GM23338 (cell line): Measurements from ENCODE around the gene LSM11. TPM values are rescaled to one million over a fixed set of nuclear protein-coding genes. Genes with fewer than 3 reads are reported as not detected.

Source experiments
- ATAC-seq: fragments of 200-7000 bp; cut with Tn5 transposase; 3 replicates; pipeline ENCODE4 v1.9.1; 2020
- DNase-seq: peaks from one replicate; pipeline ENCODE4 v3.0.0-alpha.2; 2015; ENCODE audit warnings: low spot score
- H2AFZ ChIP-seq: fragments of 200-600 bp; sonication (generic); 2 replicates; pipeline ENCODE4 v1.8.0; 2016; ENCODE audit warnings: antibody characterized with exemption, mild to moderate bottlenecking, moderate library complexity
- H3F3A ChIP-seq: fragments of 200-600 bp; sonication (generic); replicated peaks from 2 replicates; pipeline ENCODE4 v1.8.0; 2017; ENCODE audit warnings: antibody characterized with exemption, mixed run types, low read depth
- H3K27ac ChIP-seq: fragments of 200-600 bp; sonication (generic); 2 replicates; pipeline ENCODE4 v1.6.1; 2016; ENCODE audit warnings: low read depth
- H3K27me3 ChIP-seq: fragments of 200-600 bp; sonication (generic); 2 replicates; pipeline ENCODE4 v1.8.0; 2016; ENCODE audit warnings: mild to moderate bottlenecking, mixed run types, moderate library complexity; ENCODE audit not compliant: insufficient read depth
- H3K36me3 ChIP-seq: fragments of 200-600 bp; sonication (generic); 2 replicates; pipeline ENCODE4 v1.8.0; 2016; ENCODE audit warnings: mild to moderate bottlenecking; ENCODE audit not compliant: insufficient read depth
- H3K4me1 ChIP-seq: fragments of 200-600 bp; sonication (generic); 2 replicates; pipeline ENCODE4 v1.8.0; 2016; ENCODE audit warnings: mild to moderate bottlenecking, moderate library complexity; ENCODE audit not compliant: insufficient read depth
- H3K4me2 ChIP-seq: fragments of 200-600 bp; sonication (generic); 2 replicates; pipeline ENCODE4 v1.7.1; 2017; ENCODE audit warnings: mixed run types
- H3K4me3 ChIP-seq: fragments of 200-600 bp; sonication (generic); 2 replicates; pipeline ENCODE4 v1.6.1; 2016; ENCODE audit warnings: mixed run types
- H3K79me2 ChIP-seq: fragments of 200-600 bp; sonication (generic); replicated peaks from 2 replicates; pipeline ENCODE4 v1.8.0; 2017; ENCODE audit warnings: mild to moderate bottlenecking; ENCODE audit not compliant: insufficient read depth
- H3K9me2 ChIP-seq: fragments of 200-600 bp; sonication (generic); 2 replicates; pipeline ENCODE4 v1.8.0; 2017; ENCODE audit not compliant: insufficient read depth
- H4K20me1 ChIP-seq: fragments of 200-600 bp; sonication (generic); replicated peaks from 2 replicates; pipeline ENCODE4 v1.8.0; 2017; ENCODE audit warnings: mild to moderate bottlenecking; ENCODE audit not compliant: insufficient read depth
- H3K27ac Mint-ChIP-seq: 2 replicates; pipeline ENCODE4 v1.8.0; 2020; ENCODE audit warnings: inconsistent platforms, mild to moderate bottlenecking, moderate library complexity, mixed read lengths
- H3K27me3 Mint-ChIP-seq: 3 replicates; pipeline ENCODE4 v1.8.0; 2022; ENCODE audit warnings: low read depth, mild to moderate bottlenecking, moderate library complexity, mixed read lengths, inconsistent platforms; ENCODE audit not compliant: insufficient read depth, poor library complexity
- H3K36me3 Mint-ChIP-seq: 3 replicates; pipeline ENCODE4 v1.8.0; 2021; ENCODE audit warnings: low read depth, mild to moderate bottlenecking, inconsistent platforms, moderate library complexity, mixed read lengths
- H3K4me1 Mint-ChIP-seq: 3 replicates; pipeline ENCODE4 v1.8.0; 2020; ENCODE audit warnings: mild to moderate bottlenecking, inconsistent platforms, mixed read lengths
- H3K4me3 Mint-ChIP-seq: 3 replicates; pipeline ENCODE4 v1.8.0; 2021; ENCODE audit warnings: moderate library complexity, mild to moderate bottlenecking, inconsistent platforms, mixed read lengths
- H3K9me3 Mint-ChIP-seq: 3 replicates; pipeline ENCODE4 v1.8.0; 2020; ENCODE audit warnings: moderate library complexity, mild to moderate bottlenecking, inconsistent platforms, mixed read lengths
- CREB1 ChIP-seq: fragments of 250-450 bp; sonication (Bioruptor Pico); IDR thresholded peaks from 2 replicates; pipeline ENCODE4 v1.5.0; 2020; ENCODE audit warnings: low read depth, mild to moderate bottlenecking, moderate library complexity
- EZH2 ChIP-seq: fragments of 200-600 bp; sonication (generic); IDR thresholded peaks from one replicate; pipeline ENCODE4 v1.8.0; 2017; ENCODE audit warnings: antibody characterized with exemption, mild to moderate bottlenecking, low read depth; ENCODE audit not compliant: unreplicated experiment
- EZH2phosphoT487 ChIP-seq: fragments of 200-600 bp; sonication (generic); IDR thresholded peaks from one replicate; pipeline ENCODE4 v1.8.1; 2018; ENCODE audit warnings: antibody characterized with exemption; ENCODE audit not compliant: unreplicated experiment
- JUNB ChIP-seq: IDR thresholded peaks from one replicate; pipeline ENCODE4 v1.6.1; 2016; ENCODE audit warnings: antibody characterized with exemption; ENCODE audit not compliant: unreplicated experiment
- POLR2AphosphoS5 ChIP-seq: IDR thresholded peaks from 2 replicates; pipeline ENCODE4 v1.6.1; 2016; ENCODE audit warnings: antibody characterized with exemption, low read depth
- STAT1 ChIP-seq: IDR thresholded peaks from one replicate; pipeline ENCODE4 v1.6.1; 2016; ENCODE audit warnings: antibody characterized with exemption; ENCODE audit not compliant: unreplicated experiment
- ZNF114 ChIP-seq: fragments of 250-450 bp; sonication (Bioruptor Pico); IDR thresholded peaks from 2 replicates; pipeline ENCODE4 v1.5.0; 2020; ENCODE audit warnings: mild to moderate bottlenecking, moderate library complexity
- ZNF331 ChIP-seq: fragments of 250-450 bp; sonication (Bioruptor Pico); IDR thresholded peaks from 2 replicates; pipeline ENCODE4 v1.5.0; 2020; ENCODE audit warnings: low read depth, mild to moderate bottlenecking, moderate library complexity
- long read RNA-seq: library from polyadenylated mRNA; unstranded; transcript quantifications from one replicate; pipeline ENCODE4 v2.0.0, GENCODE V29; 2020; ENCODE audit not compliant: unreplicated experiment
- polyA plus RNA-seq: library from polyadenylated mRNA; unstranded; fragments of >200 nt; fragmentation: Nextera tagmentation; extraction: Ambion mirVana; gene quantifications from 2 replicates; pipeline ENCODE4 v1.2.1, GENCODE V29; 2016
- total RNA-seq: library from RNA; depleted of rRNA; stranded (reverse); fragments of >200 nt; shearing (Covaris generic); gene quantifications from 2 replicates; pipeline ENCODE4 v1.2.3, GENCODE V29; 2014; rRNA removed
- TF ChIP-seq, protein P1 (sequence below): IDR thresholded peaks from 2 replicates; pipeline ENCODE4 v1.6.1; 2016; ENCODE audit warnings: antibody characterized with exemption
- TF ChIP-seq, protein P2 (sequence below): IDR thresholded peaks from one replicate; pipeline ENCODE4 v1.6.1; 2018; ENCODE audit warnings: antibody characterized with exemption; ENCODE audit not compliant: unreplicated experiment
- TF ChIP-seq, protein P3 (sequence below), 2 experiments: fragments of 200-600 bp in 1 of 2; sonication (generic) in 1 of 2; conservative IDR thresholded peaks; 2 replicates each; pipeline versions ENCODE4 v1.5.1 to v1.6.1; 2016 to 2017; ENCODE audit warnings: antibody characterized with exemption in 2 of 2, low read depth in 2 of 2, mild to moderate bottlenecking in 2 of 2, moderate library complexity in 1 of 2
- TF ChIP-seq, protein P4 (sequence below): fragments of 250-450 bp; sonication (Bioruptor Pico); IDR thresholded peaks from 2 replicates; pipeline ENCODE4 v1.5.0; 2020; ENCODE audit warnings: mild to moderate bottlenecking, moderate library complexity

The LSM11 gene
- total RNA-seq (3.8 and 3.9 TPM in 2 replicates), polyA plus RNA-seq (1.2 TPM in 2 replicates)
- long read RNA-seq, full-length matches to known transcripts = 1 of 1 reads
- long read RNA-seq, partial matches to known transcripts = 0 of 1 reads
- long read RNA-seq, other reads (novel, unspliced or antisense) = 0 of 1 reads

DNA sequence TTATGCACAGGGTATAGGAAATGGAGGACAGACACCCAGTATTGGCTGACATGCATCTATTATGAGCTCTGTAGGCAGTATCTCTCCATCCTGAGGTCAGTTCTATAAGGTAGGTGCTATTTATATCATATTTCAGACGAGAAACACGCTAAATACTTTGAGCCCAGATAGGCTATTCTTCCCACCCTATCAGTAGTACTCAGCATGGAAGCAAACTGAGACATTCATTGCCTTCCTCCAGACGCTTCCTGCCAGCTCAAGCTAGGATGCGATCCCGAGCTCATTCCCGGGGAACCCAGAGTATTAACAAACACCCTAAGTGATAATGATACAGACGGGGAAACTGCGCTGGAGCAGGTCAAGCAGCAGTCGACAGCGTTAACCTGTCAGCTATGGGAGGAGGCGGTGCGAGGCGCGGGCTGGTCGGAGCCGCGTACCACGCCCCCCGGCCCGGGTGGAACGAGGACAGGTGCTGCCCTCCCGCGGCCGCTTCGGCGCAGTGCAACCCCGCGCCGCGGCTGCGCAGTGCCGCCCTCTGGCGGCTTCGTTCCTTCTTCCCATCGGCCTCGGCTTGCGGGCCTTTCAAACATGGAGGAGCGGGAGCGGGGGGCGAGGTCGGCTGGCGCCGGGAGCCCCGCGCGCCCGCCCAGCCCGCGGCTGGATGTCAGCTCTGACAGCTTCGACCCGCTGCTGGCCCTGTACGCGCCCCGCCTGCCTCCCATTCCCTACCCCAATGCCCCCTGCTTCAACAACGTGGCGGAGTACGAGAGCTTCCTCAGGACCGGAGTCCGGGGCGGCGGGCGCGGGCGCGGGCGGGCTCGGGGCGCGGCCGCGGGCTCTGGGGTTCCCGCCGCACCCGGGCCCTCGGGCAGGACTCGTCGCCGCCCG is at the start of gene LSM11:
LSM11 (plus strand) TSS at position 550 of the 888 bp plus-strand sequence; CDS start at position 589, 39 bp downstream.
- H3K79me2 ChIP-seq = no peaks in the 10 kb centered on the region
- Mint-ChIP-seq H3K27me3 (peaks cover 10% of the 10 kb centered on the region), H3K4me1 (peaks cover 12% of the 10 kb centered on the region; the same call in 2 of the 3 replicates), H3K27ac (no peak within 1 kb of the TSS), H3K9me3 (no peaks in the 10 kb centered on the region), H3K4me3 (peak within 1 kb of the TSS; percentile 89), H3K36me3 (peaks cover 19% of the 10 kb centered on the region)
- H3K4me1 ChIP-seq = peaks cover 4% of the 10 kb centered on the region; the same call in 1 of the 2 replicates
- peaks cover 21% of the 10 kb centered on the region for H3K27me3 ChIP-seq
- peak within 1 kb of the TSS; percentile 83 for H3K4me3 ChIP-seq
- H2AFZ ChIP-seq = peak within 1 kb of the TSS; percentile 99
- no peaks in the 10 kb centered on the region for H3K9me2 ChIP-seq
- DNase-seq (peak; percentile 92), ATAC-seq (peak; percentile 92)
- H3K4me2 ChIP-seq = peak within 1 kb of the TSS; percentile 92
- peaks cover 8% of the 10 kb centered on the region for H3K36me3 ChIP-seq
- H3F3A ChIP-seq = no peaks in the 10 kb centered on the region
- H4K20me1 ChIP-seq = peaks cover 7% of the 10 kb centered on the region
- no peak within 1 kb of the TSS for H3K27ac ChIP-seq
- TF ChIP-seq EZH2 (no peak), EZH2phosphoT487 (no peak), ZNF114 (CRISPR knock-in tag) (no peak), POLR2AphosphoS5 (0 out of 2 replicates have a peak, but pooled peaks have one; percentile 37), CREB1 (CRISPR knock-in tag) (peak; percentile 28; the same call in 1 of the 2 replicates), STAT1 (no peak), ZNF331 (CRISPR knock-in tag) (no peak), JUNB (no peak)
- TF ChIP-seq, protein P1, sequence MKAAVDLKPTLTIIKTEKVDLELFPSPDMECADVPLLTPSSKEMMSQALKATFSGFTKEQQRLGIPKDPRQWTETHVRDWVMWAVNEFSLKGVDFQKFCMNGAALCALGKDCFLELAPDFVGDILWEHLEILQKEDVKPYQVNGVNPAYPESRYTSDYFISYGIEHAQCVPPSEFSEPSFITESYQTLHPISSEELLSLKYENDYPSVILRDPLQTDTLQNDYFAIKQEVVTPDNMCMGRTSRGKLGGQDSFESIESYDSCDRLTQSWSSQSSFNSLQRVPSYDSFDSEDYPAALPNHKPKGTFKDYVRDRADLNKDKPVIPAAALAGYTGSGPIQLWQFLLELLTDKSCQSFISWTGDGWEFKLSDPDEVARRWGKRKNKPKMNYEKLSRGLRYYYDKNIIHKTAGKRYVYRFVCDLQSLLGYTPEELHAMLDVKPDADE = no peak; the same call in 1 of the 2 replicates
- TF ChIP-seq, protein P2, sequence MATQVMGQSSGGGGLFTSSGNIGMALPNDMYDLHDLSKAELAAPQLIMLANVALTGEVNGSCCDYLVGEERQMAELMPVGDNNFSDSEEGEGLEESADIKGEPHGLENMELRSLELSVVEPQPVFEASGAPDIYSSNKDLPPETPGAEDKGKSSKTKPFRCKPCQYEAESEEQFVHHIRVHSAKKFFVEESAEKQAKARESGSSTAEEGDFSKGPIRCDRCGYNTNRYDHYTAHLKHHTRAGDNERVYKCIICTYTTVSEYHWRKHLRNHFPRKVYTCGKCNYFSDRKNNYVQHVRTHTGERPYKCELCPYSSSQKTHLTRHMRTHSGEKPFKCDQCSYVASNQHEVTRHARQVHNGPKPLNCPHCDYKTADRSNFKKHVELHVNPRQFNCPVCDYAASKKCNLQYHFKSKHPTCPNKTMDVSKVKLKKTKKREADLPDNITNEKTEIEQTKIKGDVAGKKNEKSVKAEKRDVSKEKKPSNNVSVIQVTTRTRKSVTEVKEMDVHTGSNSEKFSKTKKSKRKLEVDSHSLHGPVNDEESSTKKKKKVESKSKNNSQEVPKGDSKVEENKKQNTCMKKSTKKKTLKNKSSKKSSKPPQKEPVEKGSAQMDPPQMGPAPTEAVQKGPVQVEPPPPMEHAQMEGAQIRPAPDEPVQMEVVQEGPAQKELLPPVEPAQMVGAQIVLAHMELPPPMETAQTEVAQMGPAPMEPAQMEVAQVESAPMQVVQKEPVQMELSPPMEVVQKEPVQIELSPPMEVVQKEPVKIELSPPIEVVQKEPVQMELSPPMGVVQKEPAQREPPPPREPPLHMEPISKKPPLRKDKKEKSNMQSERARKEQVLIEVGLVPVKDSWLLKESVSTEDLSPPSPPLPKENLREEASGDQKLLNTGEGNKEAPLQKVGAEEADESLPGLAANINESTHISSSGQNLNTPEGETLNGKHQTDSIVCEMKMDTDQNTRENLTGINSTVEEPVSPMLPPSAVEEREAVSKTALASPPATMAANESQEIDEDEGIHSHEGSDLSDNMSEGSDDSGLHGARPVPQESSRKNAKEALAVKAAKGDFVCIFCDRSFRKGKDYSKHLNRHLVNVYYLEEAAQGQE = no peak
- TF ChIP-seq, protein P3, sequence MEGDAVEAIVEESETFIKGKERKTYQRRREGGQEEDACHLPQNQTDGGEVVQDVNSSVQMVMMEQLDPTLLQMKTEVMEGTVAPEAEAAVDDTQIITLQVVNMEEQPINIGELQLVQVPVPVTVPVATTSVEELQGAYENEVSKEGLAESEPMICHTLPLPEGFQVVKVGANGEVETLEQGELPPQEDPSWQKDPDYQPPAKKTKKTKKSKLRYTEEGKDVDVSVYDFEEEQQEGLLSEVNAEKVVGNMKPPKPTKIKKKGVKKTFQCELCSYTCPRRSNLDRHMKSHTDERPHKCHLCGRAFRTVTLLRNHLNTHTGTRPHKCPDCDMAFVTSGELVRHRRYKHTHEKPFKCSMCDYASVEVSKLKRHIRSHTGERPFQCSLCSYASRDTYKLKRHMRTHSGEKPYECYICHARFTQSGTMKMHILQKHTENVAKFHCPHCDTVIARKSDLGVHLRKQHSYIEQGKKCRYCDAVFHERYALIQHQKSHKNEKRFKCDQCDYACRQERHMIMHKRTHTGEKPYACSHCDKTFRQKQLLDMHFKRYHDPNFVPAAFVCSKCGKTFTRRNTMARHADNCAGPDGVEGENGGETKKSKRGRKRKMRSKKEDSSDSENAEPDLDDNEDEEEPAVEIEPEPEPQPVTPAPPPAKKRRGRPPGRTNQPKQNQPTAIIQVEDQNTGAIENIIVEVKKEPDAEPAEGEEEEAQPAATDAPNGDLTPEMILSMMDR (conservative IDR thresholded peaks at IDR 0.05; ENCODE audit: low read depth in 2 of 2) = peak; percentile 83 to 100
- TF ChIP-seq, protein P4, sequence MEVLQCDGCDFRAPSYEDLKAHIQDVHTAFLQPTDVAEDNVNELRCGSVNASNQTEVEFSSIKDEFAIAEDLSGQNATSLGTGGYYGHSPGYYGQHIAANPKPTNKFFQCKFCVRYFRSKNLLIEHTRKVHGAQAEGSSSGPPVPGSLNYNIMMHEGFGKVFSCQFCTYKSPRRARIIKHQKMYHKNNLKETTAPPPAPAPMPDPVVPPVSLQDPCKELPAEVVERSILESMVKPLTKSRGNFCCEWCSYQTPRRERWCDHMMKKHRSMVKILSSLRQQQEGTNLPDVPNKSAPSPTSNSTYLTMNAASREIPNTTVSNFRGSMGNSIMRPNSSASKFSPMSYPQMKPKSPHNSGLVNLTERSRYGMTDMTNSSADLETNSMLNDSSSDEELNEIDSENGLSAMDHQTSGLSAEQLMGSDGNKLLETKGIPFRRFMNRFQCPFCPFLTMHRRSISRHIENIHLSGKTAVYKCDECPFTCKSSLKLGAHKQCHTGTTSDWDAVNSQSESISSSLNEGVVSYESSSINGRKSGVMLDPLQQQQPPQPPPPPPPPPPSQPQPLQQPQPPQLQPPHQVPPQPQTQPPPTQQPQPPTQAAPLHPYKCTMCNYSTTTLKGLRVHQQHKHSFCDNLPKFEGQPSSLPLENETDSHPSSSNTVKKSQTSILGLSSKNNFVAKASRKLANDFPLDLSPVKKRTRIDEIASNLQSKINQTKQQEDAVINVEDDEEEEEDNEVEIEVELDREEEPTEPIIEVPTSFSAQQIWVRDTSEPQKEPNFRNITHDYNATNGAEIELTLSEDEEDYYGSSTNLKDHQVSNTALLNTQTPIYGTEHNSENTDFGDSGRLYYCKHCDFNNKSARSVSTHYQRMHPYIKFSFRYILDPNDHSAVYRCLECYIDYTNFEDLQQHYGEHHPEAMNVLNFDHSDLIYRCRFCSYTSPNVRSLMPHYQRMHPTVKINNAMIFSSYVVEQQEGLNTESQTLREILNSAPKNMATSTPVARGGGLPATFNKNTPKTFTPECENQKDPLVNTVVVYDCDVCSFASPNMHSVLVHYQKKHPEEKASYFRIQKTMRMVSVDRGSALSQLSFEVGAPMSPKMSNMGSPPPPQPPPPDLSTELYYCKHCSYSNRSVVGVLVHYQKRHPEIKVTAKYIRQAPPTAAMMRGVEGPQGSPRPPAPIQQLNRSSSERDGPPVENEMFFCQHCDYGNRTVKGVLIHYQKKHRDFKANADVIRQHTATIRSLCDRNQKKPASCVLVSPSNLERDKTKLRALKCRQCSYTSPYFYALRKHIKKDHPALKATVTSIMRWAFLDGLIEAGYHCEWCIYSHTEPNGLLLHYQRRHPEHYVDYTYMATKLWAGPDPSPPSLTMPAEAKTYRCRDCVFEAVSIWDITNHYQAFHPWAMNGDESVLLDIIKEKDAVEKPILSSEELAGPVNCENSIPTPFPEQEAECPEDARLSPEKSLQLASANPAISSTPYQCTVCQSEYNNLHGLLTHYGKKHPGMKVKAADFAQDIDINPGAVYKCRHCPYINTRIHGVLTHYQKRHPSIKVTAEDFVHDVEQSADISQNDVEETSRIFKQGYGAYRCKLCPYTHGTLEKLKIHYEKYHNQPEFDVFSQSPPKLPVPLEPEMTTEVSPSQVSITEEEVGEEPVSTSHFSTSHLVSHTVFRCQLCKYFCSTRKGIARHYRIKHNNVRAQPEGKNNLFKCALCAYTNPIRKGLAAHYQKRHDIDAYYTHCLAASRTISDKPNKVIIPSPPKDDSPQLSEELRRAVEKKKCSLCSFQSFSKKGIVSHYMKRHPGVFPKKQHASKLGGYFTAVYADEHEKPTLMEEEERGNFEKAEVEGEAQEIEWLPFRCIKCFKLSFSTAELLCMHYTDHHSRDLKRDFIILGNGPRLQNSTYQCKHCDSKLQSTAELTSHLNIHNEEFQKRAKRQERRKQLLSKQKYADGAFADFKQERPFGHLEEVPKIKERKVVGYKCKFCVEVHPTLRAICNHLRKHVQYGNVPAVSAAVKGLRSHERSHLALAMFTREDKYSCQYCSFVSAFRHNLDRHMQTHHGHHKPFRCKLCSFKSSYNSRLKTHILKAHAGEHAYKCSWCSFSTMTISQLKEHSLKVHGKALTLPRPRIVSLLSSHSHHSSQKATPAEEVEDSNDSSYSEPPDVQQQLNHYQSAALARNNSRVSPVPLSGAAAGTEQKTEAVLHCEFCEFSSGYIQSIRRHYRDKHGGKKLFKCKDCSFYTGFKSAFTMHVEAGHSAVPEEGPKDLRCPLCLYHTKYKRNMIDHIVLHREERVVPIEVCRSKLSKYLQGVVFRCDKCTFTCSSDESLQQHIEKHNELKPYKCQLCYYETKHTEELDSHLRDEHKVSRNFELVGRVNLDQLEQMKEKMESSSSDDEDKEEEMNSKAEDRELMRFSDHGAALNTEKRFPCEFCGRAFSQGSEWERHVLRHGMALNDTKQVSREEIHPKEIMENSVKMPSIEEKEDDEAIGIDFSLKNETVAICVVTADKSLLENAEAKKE = no peak
